Measurements from ENCODE around the gene HPN. TPM values are rescaled to one million over a fixed set of nuclear protein-coding genes. Genes with fewer than 3 reads are reported as not detected.

HPN gene
- total RNA-seq, 1 experiment from 2014 or later, result 10.6 TPM

GRCh38 chr19:35076026-35076370 lies 34.5 kb downstream of the HPN start:
- no peak overlapping the region for H3K56ac ChIP-seq (ENCODE audit: insufficient read length, low read depth, low read length)
- no peaks in the 10 kb centered on the region for H3K4me1 ChIP-seq (ENCODE audit: insufficient read depth, low read length)
- Mint-ChIP-seq H3K4me1 (peaks cover 0 to 5% of the 10 kb centered on the region in 2 experiments; a peak in 2 of 4 replicates), H3K27ac (no peak overlapping the region), H3K9me3 (no peaks in the 10 kb centered on the region), H3K4me3 (no peak overlapping the region), H3K27me3 (ENCODE audit: low read depth) (peaks cover 6% of the 10 kb centered on the region), H3K36me3 (ENCODE audit: insufficient read depth in 1 of 3, low read depth in 3 of 3) (no peaks in the 10 kb centered on the region)
- H2AFZ ChIP-seq (ENCODE audit: low read length), result no peak overlapping the region
- no peaks in the 10 kb centered on the region for H3K9me3 ChIP-seq (ENCODE audit: control insufficient read depth, low read depth, low read length)
- no peak overlapping the region for H3K27ac ChIP-seq (ENCODE audit: insufficient read length, low read depth, low read length)
- no peak overlapping the region for H2BK15ac ChIP-seq (ENCODE audit: low read depth, low read length)
- no peak for DNase-seq
- H3K27me3 ChIP-seq (ENCODE audit: insufficient read depth, low read length), result no peaks in the 10 kb centered on the region
- no peak overlapping the region for H3K23ac ChIP-seq (ENCODE audit: insufficient read length, low read depth, low read length)
- no peak overlapping the region for H3K4ac ChIP-seq (ENCODE audit: low read depth, low read length)
- no peak overlapping the region for H2BK20ac ChIP-seq (ENCODE audit: low read depth, low read length, poor library complexity, severe bottlenecking)
- H3T11ph ChIP-seq (ENCODE audit: low read length), result no peak overlapping the region
- no peak overlapping the region for H3K14ac ChIP-seq (ENCODE audit: insufficient read depth, low read length)
- H3K79me1 ChIP-seq (ENCODE audit: insufficient read depth, low read depth, low read length, poor library complexity, severe bottlenecking), result no peaks in the 10 kb centered on the region
- TF ChIP-seq CTCF (conservative IDR thresholded peaks at IDR 0.05), result no peak
- no peak overlapping the region for H3K4me2 ChIP-seq (ENCODE audit: insufficient read depth, insufficient read length, low read length)
- H3K9ac ChIP-seq (ENCODE audit: extremely low read depth, insufficient read length, low read length), result no peak overlapping the region
- H2BK120ac ChIP-seq (ENCODE audit: low read depth, low read length, poor library complexity, severe bottlenecking), result no peak overlapping the region
- H4K20me1 ChIP-seq (ENCODE audit: control insufficient read depth, insufficient read depth, insufficient read length), result no peaks in the 10 kb centered on the region
- no CpG with 5 or more reads among the region's 6 CpGs for WGBS (ENCODE audit: extremely low coverage, insufficient read length, low lambda C conversion rate)
- no peaks in the 10 kb centered on the region for H3K23me2 ChIP-seq (ENCODE audit: insufficient read length, low read depth, low read length, poor library complexity, severe bottlenecking)
- H4K5ac ChIP-seq (ENCODE audit: insufficient read length, low read depth, low read length), result no peak overlapping the region
- H3K18ac ChIP-seq (ENCODE audit: insufficient read length, low read depth, low read length), result no peak overlapping the region
- H4K8ac ChIP-seq (replicated peaks; ENCODE audit: insufficient read length, low read depth, low read length), result no peak overlapping the region
- H2AK5ac ChIP-seq (ENCODE audit: insufficient read length, low read length), result no peak overlapping the region
- no peak overlapping the region for H2BK5ac ChIP-seq (ENCODE audit: insufficient read length, low read length)
- no peak overlapping the region for H4K91ac ChIP-seq (ENCODE audit: insufficient read length, low read depth, low read length)
- no peaks in the 10 kb centered on the region for H3K79me2 ChIP-seq (ENCODE audit: insufficient read depth, low read length)
- H2BK12ac ChIP-seq (ENCODE audit: insufficient read length, low read depth, low read length), result no peak overlapping the region

Data from H9 (cell line).